Keratinocyte (primary cell): ENCODE results near the gene C6orf132. TPM values are rescaled to one million over a fixed set of nuclear protein-coding genes. Genes with fewer than 3 reads are reported as not detected.

ENCODE experiments used
- DNase-seq: peaks from one replicate; pipeline ENCODE4 v3.0.0-alpha.2; 2011; ENCODE audit warnings: low read depth, missing footprints, low spot score
- FAIRE-seq: peaks from 2 replicates; lab custom pipeline; 2011; peaks lifted over from hg19 to GRCh38; lab: Jason Lieb, UNC
- H2AFZ ChIP-seq: 2 replicates; pipeline ENCODE4 v1.6.0; 2012; ENCODE audit warnings: low read length, control low read depth, inconsistent platforms; ENCODE audit not compliant: control insufficient read depth
- H3K27ac ChIP-seq: 2 replicates; pipeline ENCODE4 v1.5.1; 2011; ENCODE audit warnings: low read length; ENCODE audit not compliant: control insufficient read depth, insufficient read depth
- H3K27me3 ChIP-seq: 3 replicates; pipeline ENCODE4 v1.6.0; 2011; ENCODE audit warnings: low read length; ENCODE audit not compliant: control insufficient read depth, insufficient read depth; ENCODE audit errors: extremely low read depth
- H3K36me3 ChIP-seq, 2 experiments: 2 replicates in 1 of 2; 3 replicates in 1 of 2; pipeline ENCODE4 v1.5.1; 2011; ENCODE audit warnings: low read length in 2 of 2, mild to moderate bottlenecking in 1 of 2; ENCODE audit not compliant: control insufficient read depth in 2 of 2, insufficient read depth in 2 of 2; ENCODE audit errors: extremely low read depth in 1 of 2
- H3K4me1 ChIP-seq: 3 replicates; pipeline ENCODE4 v1.5.1; 2011; ENCODE audit warnings: low read length; ENCODE audit not compliant: control insufficient read depth, insufficient read depth; ENCODE audit errors: extremely low read depth
- H3K4me2 ChIP-seq: 3 replicates; pipeline ENCODE4 v1.6.0; 2011; ENCODE audit warnings: low read depth, low read length; ENCODE audit not compliant: control insufficient read depth, insufficient read depth; ENCODE audit errors: extremely low read depth
- H3K4me3 ChIP-seq, 3 experiments: fragments of 200-600 bp in 1 of 3; sonication (generic) in 1 of 3; 2 replicates in 2 of 3; 3 replicates in 1 of 3; pipeline ENCODE4 v1.5.1; 2011 to 2016; ENCODE audit warnings: low read length in 3 of 3, mild to moderate bottlenecking in 3 of 3, control low read depth in 2 of 3, inconsistent platforms in 1 of 3, low read depth in 1 of 3, mixed read lengths in 1 of 3, mixed run types in 1 of 3, moderate library complexity in 1 of 3; ENCODE audit not compliant: control insufficient read depth in 2 of 3, insufficient read depth in 2 of 3; ENCODE audit errors: extremely low read depth in 1 of 3
- H3K79me2 ChIP-seq: 2 replicates; pipeline ENCODE4 v1.6.0; 2012; ENCODE audit warnings: low read length; ENCODE audit not compliant: control insufficient read depth, insufficient read depth
- H3K9ac ChIP-seq: 3 replicates; pipeline ENCODE4 v1.6.0; 2011; ENCODE audit warnings: low read length; ENCODE audit not compliant: control insufficient read depth, insufficient read depth; ENCODE audit errors: extremely low read depth
- H3K9me1 ChIP-seq: 3 replicates; pipeline ENCODE4 v1.6.0; 2011; ENCODE audit warnings: low read length; ENCODE audit not compliant: control insufficient read depth, insufficient read depth; ENCODE audit errors: extremely low read depth
- H3K9me3 ChIP-seq: 2 replicates; pipeline ENCODE4 v1.5.1; 2012; ENCODE audit warnings: low read depth, low read length; ENCODE audit not compliant: control insufficient read depth
- H4K20me1 ChIP-seq: 3 replicates; pipeline ENCODE4 v1.6.0; 2011; ENCODE audit warnings: low read length; ENCODE audit not compliant: control insufficient read depth, insufficient read depth; ENCODE audit errors: extremely low read depth
- CTCF ChIP-seq, 3 experiments: IDR thresholded peaks in 1 of 3; conservative IDR thresholded peaks in 1 of 3; optimal IDR thresholded peaks in 1 of 3; 2 replicates in 2 of 3; 3 replicates in 1 of 3; pipeline versions ENCODE3 to v1.5.1; 2011; ENCODE audit warnings: low read length in 3 of 3, mild to moderate bottlenecking in 3 of 3, moderate library complexity in 2 of 3, control low read depth in 1 of 3, inconsistent platforms in 1 of 3; ENCODE audit not compliant: insufficient read depth in 2 of 3; ENCODE audit errors: extremely low read depth in 1 of 3
- EZH2 ChIP-seq: IDR thresholded peaks from one replicate; pipeline ENCODE4 v1.6.1; 2012; ENCODE audit warnings: inconsistent platforms, mild to moderate bottlenecking, low read length, moderate library complexity
- dilution Hi-C: fragments of 300-500 bp; cut with MboI; formaldehyde crosslinking; loops from one replicate; pipeline ENCODE4 v1.7.0; 2020; ENCODE audit warnings: low sequenced_read_pairs; ENCODE audit not compliant: extremely low pct_ligation_motif_present
- polyA plus RNA-seq, 5 experiments: library from polyadenylated mRNA; depleted of rRNA in 3 of 5; stranded (reverse) in 3 of 5; stranded (forward) in 1 of 5; unstranded in 1 of 5; fragments of >200 nt; gene quantifications; 1 replicate in 1 of 5; 2 replicates in 3 of 5; 3 replicates in 1 of 5; pipeline versions ENCODE4 v1.2.1 to v1.2.3, GENCODE V29; 2011 to 2012; ENCODE audit warnings: missing spikeins in 2 of 5, low read depth in 1 of 5, low replicate concordance in 1 of 5

Gene C6orf132
- polyA plus RNA-seq, 1 donor (not counting 4 experiments of a cell fraction or from before 2014, with no cell fraction given), result 11.8 TPM

GRCh38 chr6:42136508-42137193, 5.8 kb downstream of the C6orf132 start:
- no peaks in the 10 kb centered on the region for H3K9me3 ChIP-seq
- DNase-seq, result no peak
- H3K4me2 ChIP-seq, result peak overlapping the region; percentile 75
- peaks cover 12 to 14% of the 10 kb centered on the region in 2 experiments for H3K36me3 ChIP-seq
- H3K4me1 ChIP-seq, result peaks cover 53% of the 10 kb centered on the region
- peak; percentile 56 for FAIRE-seq
- no peaks in the 10 kb centered on the region for H3K27me3 ChIP-seq
- peaks cover 3% of the 10 kb centered on the region for H4K20me1 ChIP-seq
- H3K4me3 ChIP-seq, result peak overlapping the region in 1 of 3 experiments; percentile 29
- dilution Hi-C loops, result no loop called here
- TF ChIP-seq EZH2 (no peak), CTCF (optimal IDR thresholded peaks at IDR 0.05 in 1 of 3, IDR thresholded peaks at IDR 0.05 in 1 of 3, conservative IDR thresholded peaks at IDR 0.05 in 1 of 3; ENCODE audit: extremely low read depth in 1 of 3, insufficient read depth in 2 of 3, low read length in 3 of 3) (peak in 1 of 3 experiments; percentile 13)
- H3K27ac ChIP-seq, result peak overlapping the region; percentile 53
- H3K9ac ChIP-seq, result peak overlapping the region; percentile 58
- H2AFZ ChIP-seq, result no peak overlapping the region
- H3K9me1 ChIP-seq, result peaks cover under 1% of the 10 kb centered on the region
- peaks cover 68% of the 10 kb centered on the region for H3K79me2 ChIP-seq

GRCh38 chr6:42135722-42136121, 6.7 kb downstream of the C6orf132 start:
- peaks cover 6% of the 10 kb centered on the region for H4K20me1 ChIP-seq
- no peak overlapping the region for H3K4me3 ChIP-seq
- H3K27ac ChIP-seq, result no peak overlapping the region
- H3K4me2 ChIP-seq, result no peak overlapping the region
- DNase-seq (no peak), FAIRE-seq (no peak)
- H3K79me2 ChIP-seq, result peaks cover 61% of the 10 kb centered on the region
- dilution Hi-C loops, result no loop called here
- TF ChIP-seq CTCF (optimal IDR thresholded peaks at IDR 0.05 in 1 of 3, IDR thresholded peaks at IDR 0.05 in 1 of 3, conservative IDR thresholded peaks at IDR 0.05 in 1 of 3; ENCODE audit: extremely low read depth in 1 of 3, insufficient read depth in 2 of 3, low read length in 3 of 3) (no peak), EZH2 (no peak)
- peaks cover 51% of the 10 kb centered on the region for H3K4me1 ChIP-seq
- no peak overlapping the region for H3K9ac ChIP-seq
- no peaks in the 10 kb centered on the region for H3K27me3 ChIP-seq
- no peak overlapping the region for H2AFZ ChIP-seq
- H3K9me1 ChIP-seq, result peaks cover 4% of the 10 kb centered on the region
- no peaks in the 10 kb centered on the region for H3K9me3 ChIP-seq
- peaks cover 14 to 15% of the 10 kb centered on the region in 2 experiments for H3K36me3 ChIP-seq
